Fibroblast of mammary gland (primary cell): Measurements from ENCODE around the gene ZNF547.

ENCODE experiments used
- DNase-seq: peaks from one replicate; pipeline ENCODE4 v3.0.0-alpha.2; 2010; ENCODE audit warnings: low read depth
- H3K4me3 ChIP-seq: 2 replicates; pipeline ENCODE4 v1.5.1; 2011; ENCODE audit warnings: low read depth, mild to moderate bottlenecking, low read length, moderate library complexity; ENCODE audit not compliant: control insufficient read depth
- TF ChIP-seq, protein P1 (sequence below): conservative IDR thresholded peaks from 2 replicates; pipeline ENCODE4 v1.5.1; 2011; ENCODE audit warnings: low read depth, low read length, inconsistent platforms; ENCODE audit not compliant: control insufficient read depth, insufficient read depth

Gene ZNF547

DNA sequence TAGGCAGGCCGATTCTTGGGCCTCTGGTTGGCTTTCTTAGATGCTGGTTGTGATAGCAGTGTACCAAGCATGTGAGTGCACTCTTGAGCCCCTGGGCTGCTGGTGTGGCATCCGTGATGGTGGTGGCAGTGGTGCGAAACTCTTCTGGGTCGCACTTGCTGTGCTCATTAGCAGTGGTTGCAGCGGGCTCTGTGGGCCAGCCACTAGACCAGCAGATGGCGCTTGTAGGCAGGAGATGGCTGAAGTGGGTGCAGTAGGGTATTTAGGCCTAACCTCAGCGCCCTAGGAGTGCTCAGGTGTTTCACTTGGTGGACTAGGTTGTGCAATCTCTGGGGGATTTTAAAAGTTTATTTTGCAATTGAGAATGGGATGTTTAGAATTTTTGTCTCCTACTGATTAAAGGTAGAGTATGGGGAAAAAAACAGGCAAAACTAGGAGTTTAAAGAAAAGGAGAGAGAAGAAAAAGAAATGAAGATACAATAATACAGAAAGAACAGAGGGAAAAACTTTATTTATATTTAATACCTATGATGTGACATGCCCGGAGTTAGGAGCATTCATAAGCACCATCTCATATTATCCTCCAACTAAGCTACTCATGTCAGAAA, 43.3 kb downstream of the ZNF547 start:
- TF ChIP-seq, protein P1, sequence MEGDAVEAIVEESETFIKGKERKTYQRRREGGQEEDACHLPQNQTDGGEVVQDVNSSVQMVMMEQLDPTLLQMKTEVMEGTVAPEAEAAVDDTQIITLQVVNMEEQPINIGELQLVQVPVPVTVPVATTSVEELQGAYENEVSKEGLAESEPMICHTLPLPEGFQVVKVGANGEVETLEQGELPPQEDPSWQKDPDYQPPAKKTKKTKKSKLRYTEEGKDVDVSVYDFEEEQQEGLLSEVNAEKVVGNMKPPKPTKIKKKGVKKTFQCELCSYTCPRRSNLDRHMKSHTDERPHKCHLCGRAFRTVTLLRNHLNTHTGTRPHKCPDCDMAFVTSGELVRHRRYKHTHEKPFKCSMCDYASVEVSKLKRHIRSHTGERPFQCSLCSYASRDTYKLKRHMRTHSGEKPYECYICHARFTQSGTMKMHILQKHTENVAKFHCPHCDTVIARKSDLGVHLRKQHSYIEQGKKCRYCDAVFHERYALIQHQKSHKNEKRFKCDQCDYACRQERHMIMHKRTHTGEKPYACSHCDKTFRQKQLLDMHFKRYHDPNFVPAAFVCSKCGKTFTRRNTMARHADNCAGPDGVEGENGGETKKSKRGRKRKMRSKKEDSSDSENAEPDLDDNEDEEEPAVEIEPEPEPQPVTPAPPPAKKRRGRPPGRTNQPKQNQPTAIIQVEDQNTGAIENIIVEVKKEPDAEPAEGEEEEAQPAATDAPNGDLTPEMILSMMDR = peak; percentile 76
- peak; percentile 45 for DNase-seq

DNA sequence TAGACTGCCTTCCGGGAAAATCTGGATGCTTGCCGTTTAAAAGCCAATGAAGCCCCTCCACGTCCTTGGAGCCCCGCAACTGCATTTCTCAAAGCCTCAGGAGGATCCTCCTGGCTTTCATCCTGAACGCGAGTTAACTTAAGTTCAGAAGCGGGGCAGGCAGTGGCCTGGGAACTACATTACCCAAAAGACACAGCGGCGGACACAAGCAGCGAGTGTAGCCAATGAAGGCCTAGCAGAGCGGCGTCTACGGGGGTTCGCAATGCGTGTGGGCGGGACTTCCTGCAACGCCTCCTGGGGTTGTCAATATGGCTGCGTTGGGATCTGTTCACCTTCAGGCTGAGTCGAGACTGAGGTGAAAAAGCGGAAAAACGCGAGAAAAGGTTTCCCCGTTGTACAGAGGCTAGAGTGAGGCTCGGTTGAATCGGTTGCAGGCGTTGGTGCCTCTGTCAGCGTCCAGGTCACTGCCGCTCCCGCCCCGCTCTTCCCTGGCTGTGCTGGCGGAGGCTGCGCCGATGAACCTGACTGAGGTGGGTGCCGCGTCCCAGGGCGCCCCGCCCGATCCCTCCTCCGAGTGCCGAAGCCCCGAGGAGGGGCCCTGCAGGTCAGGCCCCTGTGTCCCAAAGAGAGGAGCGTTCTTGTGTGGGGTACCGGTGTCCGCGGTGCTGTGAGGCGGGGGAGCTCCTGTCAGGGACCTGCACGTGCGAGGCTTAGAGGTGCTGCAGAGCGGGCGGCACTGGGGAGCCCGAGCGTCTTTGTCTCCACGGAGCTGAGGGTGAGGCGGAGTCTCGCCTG, 47.7 kb downstream of the ZNF547 start, which contains the start of gene ZNF17:
Gene ZNF17 (plus strand): TSS at position 285 of the 795 bp plus-strand sequence. CDS start 2,455 bp downstream, outside the sequence.
- H3K4me3 ChIP-seq = peak within 1 kb of the TSS; percentile 92
- TF ChIP-seq, protein P1 = no peak

More for the DNA sequence above, 43.3 kb downstream of the ZNF547 start:
- no peak overlapping the region for H3K4me3 ChIP-seq

DNA sequence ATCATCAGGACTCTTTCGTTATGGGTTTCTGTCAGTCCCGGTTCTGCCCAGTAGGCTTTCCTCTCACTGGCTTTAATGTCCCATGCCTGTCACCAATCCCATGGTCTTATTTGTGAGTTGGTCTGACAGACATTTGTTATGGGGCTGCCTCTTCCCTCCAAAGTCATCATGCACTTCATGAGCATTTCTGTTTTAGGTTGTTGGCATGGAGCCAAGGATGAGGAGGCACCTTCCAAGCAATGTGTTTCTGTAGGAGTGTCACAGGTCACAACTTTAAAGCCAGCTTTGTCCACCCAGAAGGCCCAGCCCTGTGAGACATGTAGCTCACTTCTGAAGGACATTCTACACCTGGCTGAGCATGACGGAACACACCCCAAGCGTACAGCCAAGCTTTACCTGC, 56.1 kb downstream of the ZNF547 start:
- no peak for DNase-seq
- no peak overlapping the region for H3K4me3 ChIP-seq
- TF ChIP-seq, protein P1 = no peak

More for the DNA sequence above, 47.7 kb downstream of the ZNF547 start, which contains the start of gene ZNF17:
- peak; percentile 94 for DNase-seq

DNA sequence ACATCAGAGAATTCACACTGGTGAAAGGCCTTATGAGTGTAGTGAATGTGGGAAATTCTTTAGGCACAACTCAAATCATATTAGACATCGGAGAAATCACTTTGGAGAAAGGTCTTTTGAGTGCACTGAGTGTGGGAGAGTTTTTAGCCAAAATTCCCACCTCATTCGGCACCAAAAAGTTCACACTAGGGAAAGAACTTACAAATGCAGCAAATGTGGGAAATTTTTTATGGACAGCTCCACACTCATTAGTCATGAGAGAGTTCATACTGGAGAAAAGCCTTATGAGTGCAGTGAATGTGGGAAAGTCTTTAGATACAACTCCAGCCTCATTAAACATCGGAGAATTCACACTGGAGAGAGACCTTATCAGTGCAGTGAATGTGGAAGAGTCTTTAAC, 57.7 kb downstream of the ZNF547 start:
- no peak overlapping the region for H3K4me3 ChIP-seq
- TF ChIP-seq, protein P1 = no peak
- no peak for DNase-seq
